ENCODE results near the gene TMEM269.

TMEM269 gene, protein sequence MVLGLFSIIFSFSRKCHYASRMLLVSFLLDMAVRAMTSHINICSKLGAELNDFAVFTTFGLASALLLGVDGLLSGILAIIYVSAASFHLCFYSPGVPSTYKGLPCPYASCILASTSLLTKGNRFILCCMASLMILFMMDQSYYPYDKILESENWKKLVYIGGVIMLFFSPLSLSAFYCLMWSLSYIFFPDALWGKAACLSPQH
- 0.49 to 2.4 (median 1.8) reads per million in 4 experiments for total RNA-seq

GRCh38 chr1:42784946-42785693 is at the start of gene TMEM269:
TSS of gene TMEM269 (plus strand) at chr1:42784991. CDS start at chr1:42789894, 4,903 bp downstream.
- DNase-seq: no peak

- no peak for DNase-seq
Observed at GRCh38 chr1:42735056-42735455, 49.7 kb upstream of the TMEM269 start.

DNA sequence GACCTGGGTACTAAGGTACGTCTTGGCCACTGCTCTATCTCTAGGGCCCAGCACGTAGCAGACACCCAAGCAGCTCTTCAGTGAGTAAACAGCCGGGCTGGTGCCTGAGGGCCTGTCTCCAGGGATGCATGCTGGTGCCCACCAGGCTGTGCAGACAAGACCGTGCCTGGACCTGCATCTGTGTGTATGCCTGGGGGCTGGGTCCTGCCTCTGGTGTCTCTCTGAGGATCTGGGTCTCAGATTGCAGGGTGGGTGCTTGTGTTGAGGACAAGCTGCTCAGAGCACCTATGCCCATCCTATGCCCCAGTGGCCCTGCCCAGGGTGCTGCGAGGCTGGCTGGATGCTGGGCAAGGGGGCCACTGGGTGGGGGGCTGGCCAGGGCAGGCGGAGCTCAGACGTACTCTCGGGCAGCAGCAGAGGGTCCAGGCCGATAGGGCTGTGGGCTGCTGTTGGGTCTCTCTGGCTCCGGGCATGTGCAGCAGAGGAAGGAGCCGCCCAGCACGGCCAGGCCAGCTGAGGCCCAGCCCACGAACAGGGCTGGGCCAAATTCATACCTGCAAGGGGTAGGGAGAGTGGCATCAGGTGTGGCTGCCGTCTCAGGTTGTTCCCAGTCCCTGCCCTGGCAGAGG is 49.2 kb upstream of the TMEM269 start:
- no peak for DNase-seq

- no peak for DNase-seq
Observed at GRCh38 chr1:42736152-42736551, 48.6 kb upstream of the TMEM269 start.

DNA sequence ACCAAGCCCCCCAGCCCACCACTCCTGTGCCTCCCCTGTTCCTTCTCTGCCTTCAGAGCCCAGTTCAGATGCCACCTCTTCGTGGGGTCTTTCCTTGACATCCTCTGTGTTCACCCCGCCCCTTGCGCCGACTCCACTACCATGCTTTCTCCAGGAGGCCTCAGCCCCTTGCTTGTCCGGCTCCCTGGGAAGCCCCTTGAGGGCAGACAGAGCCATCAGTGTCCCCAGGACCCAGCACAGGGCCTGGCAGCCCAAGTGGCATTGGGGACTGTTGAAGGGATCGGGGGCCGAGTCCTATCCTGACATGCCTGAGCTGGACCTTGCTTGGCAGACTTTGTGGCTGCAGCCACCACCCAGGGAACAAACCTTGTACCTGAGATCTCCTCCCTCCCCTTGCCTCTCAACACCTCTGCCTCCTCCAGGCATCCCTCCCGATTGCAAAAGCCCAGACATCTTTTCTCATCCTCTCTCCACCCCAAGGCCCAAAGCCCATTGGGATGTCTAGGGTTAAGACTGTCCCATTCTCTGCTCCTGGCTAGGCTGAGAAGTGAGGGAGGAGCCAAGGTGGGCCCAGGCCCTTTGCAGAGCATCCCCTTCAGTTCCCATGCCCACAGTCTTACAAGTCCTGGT is 48.1 kb upstream of the TMEM269 start:
- no peak for DNase-seq

DNA sequence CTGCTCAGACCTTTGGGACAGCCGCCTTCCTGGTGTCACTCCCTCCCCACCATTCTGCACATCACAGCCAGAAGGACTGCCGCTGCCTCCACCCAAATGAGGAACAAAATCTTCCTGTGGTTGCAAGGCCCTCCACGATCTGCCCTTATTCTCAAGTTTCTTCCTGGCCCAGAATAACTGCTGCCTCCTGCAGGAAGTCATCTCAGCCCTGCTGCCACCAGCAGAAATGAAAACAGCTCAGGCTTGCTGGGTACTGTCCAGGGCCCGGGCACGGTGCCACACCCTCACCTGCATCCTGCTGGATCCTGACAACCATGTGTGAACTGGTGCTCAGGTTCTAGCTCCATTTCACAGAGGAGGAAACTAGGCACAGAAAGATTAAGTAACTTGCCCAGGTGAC is 47.5 kb upstream of the TMEM269 start:
- no peak for DNase-seq

DNA sequence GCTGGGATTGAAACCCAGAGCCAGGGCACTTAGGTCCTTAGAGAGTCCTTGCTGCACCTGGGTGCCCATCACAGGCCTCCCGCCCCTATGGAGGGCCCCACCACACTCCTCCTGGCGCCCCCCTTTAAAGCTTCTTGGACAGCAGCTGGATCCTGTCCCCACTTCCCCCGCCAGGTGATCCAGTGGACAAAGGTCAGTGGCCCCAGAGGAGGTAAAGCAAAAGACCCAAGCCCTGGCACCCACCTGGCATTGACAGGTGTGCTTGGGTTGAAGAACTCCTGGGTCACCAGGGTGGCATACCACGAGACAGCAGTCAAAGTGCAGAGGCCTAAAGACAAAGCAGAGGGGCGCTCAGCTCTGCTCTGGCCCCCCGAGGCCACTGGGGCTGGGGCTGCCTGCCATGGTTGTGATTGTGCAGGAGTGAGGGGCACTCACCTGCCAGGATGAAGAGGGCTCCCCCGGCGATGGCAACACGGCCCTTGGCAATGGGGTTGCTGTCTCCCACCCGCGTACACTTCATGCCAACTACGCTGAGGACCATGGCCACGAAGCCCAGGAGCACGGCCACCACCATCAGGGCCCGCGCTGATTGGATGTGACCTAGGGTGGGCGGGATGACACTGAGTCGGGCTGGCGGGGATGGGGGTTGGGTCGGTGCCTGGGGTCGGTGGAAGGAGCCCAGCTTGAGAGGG is 46.7 kb upstream of the TMEM269 start:
- DNase-seq: no peak

DNA sequence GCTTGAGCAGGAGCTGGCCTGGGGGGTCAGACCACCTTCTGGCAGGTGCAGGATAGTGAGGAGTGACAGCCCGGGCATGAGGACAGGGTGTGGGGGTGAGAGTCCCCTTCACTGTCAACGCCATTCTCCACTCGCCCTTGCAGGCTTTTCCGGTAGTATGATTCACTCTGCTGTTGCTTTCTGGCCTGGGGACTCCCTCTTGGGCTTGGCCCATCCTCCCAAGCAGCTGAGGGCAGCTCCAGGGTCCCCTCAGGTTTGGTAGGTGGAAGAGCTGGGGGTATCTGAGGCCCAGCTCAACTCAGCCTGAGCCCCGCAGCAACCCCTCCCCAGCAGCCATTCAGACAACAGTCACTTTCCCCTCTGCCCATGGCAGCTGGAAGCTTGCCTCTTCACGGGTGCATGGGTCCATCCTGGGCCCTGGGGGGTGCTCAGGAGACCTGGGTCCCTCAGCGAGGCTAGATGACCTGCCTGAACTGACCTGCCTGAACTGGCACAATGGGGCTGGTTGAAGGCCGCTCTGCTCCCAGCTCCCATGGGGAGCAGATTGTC is 46.0 kb upstream of the TMEM269 start:
- no peak for DNase-seq

- DNase-seq: no peak
Observed at GRCh38 chr1:42739753-42740700, 44.8 kb upstream of the TMEM269 start, which contains the start of gene CLDN19. TSS of gene CLDN19 (minus strand) at chr1:42740236. CDS start at chr1:42740063, 173 bp downstream.

DNA sequence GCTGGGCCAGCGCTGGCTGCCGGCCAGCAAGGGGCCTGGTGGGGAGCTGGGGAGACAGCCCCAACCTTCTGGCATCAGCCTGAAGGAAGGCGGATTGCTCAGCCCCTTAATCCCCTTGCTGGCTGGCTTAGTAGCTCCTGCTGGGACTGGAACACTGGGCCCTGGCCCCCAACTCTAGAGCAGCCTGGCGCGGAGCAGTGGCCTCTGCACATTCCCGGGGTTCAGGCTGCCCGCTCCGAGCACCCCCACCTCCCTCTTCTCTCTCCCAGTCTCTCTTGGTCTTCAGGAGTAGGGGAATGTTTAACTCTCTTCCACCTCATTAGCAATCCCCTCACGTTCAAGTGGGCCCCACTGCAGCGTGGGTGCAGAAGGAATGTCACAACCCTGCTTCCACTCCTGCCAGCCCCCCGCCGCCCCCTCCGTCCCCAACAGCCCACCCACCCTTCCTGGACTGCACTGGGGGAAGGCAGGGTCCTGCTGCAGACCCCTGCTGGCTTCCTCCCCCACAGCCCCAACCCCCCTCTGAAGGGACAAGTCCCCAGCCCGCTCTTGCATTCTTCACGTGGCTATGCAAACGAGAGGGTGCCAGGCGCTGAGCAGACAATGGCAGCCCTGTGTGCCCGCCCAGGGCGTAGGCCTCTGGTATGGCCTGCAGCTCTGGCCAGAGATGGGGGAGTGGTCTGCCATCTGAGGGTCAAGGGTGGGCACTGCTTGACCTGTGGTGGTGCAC is 43.8 kb upstream of the TMEM269 start:
- no peak for DNase-seq

- no peak for DNase-seq
Observed at GRCh38 chr1:42741706-42742105, 43.1 kb upstream of the TMEM269 start.

DNA sequence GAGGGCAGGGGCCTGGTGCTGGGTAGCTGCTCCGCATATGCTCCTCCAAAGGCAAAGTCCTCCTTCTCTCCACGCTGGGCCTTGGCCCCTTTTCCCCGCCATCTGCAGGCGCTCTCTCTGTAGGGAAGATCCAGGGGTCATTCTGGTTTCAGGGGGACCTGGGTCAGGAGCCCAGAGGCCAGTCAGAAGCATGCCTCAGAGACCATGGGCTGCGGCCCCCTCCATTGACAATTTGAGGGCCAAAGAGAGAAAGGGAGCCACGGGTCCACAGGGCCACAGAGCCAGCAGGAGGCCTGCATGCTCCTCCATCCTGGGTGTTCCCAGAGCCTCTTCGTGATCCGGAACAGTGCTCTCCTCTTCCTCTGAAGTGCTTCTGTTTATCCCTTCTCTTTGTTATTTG is 42.6 kb upstream of the TMEM269 start:
- no peak for DNase-seq

GRCh38 chr1:42742617-42743316 is 42.0 kb upstream of the TMEM269 start:
- no peak for DNase-seq

DNA sequence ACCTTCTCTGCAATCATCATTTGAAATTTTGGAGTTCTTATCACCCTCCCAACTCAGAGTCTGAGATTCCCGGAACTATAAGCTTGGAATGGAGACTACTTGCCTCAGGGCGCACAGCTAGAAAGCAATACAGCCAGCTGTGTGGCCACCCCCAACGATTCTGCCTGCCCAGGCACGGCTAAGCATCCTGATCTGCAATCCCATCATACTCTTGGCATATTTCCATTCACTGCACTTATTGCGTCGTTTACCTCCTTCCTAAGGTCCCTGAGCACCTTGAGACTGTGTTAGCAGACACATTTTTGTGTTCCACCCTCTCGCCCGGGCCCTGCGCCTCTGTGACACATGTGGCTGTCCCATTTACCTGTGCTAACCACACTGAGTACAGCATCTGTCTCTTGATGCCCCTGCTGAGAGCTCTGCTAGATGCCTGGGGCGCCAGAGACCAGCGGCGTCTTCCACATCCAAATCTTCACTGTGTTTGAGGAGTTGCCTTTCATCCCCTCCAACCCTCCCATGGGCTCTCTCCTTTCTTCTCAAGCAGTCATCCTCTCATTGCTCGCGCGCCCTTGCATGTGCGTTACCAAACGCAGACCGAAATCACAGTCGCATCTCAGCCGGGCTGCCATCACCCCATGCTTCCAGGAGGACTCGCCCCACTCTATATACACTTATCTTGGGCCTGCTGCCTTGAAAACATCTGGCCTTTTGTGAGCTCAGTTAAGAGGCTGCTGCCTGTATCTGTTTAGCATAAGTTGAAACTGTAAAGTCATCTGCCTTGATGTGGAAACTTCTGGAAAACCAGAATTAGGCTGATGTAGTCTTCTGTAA is 41.3 kb upstream of the TMEM269 start:
- no peak for DNase-seq

DNA sequence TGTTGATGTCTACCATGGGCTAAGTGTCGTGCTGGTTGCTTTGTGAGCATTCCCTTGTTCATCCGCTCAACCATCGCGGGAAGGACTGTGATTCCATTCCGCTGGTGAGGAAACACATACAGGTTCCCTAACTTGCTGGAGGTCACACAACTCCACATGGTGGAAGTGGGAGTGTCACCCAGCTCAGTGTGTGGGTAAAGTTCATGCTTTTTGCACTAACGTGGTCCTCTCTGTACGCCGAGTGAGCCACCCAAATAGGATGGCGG is 40.7 kb upstream of the TMEM269 start:
- DNase-seq: no peak

GRCh38 chr1:42745851-42746250 is 38.9 kb upstream of the TMEM269 start:
- no peak for DNase-seq

GRCh38 chr1:42746436-42747105 is 38.2 kb upstream of the TMEM269 start:
- DNase-seq: no peak

DNA sequence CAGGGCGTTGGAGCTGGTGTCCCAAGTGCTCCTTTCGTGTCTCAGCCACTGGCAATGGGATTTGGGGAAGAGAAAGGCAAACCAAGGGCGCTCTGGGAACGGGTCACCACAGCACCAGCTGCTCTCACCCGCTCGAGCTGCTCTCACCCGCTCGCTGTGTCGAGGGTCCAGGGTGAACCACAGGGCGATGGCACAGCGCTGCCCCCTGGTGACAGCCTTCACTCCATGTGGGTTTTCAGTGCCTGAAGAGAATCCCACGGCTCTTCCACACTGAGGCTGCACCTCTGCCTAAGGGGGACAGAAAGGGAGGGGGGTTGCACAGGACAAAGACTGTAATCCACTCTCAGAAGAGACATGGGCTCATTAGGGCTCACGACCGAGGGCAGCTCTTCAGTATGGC is 37.7 kb upstream of the TMEM269 start:
- DNase-seq: peak; percentile 30

DNA sequence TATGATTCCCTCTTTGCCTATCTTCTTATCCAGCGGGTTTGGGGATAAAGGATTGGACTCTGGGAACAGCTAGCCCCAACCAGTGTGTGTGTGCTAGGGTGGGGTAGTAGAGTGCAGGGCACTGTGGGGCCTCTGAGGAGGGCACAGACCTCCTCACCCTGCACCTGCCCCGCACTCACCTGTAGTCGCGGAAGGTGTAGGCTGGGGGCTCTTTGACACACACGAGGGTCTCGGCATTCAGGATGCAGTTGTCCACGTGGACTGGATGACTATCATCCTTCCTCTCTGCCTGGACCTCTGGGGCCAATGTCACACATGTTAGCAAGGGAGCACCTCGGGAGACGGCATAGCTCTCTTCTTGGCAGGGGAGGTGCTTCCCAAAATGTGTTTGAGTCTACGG is 36.8 kb upstream of the TMEM269 start:
- DNase-seq: no peak
